K562 (cell line): ENCODE data around the gene ZFPM1. TPM values are rescaled to one million over a fixed set of nuclear protein-coding genes. Genes with fewer than 3 reads are reported as not detected.

Experiments
- ATAC-seq: fragments of 200-7000 bp; cut with Tn5 transposase; 3 replicates; pipeline ENCODE4 v1.9.1; 2020; ENCODE audit warnings: moderate library complexity
- BruUV-seq: library from RNA; stranded (reverse); fragments of 400-500 nt; replicated peaks from 2 replicates; lab custom pipeline; 2021; lab: Mats Ljungman, UMichigan
- CTCF ChIA-PET: fragments of 300-600 bp; formaldehyde crosslinking; extraction: SDS; loops from one replicate; lab custom pipeline; 2021; ENCODE audit warnings: low intra/inter-chr PET ratio; lab: Yijun Ruan, JAX
- POLR2A ChIA-PET: fragments of 300-600, 350-650 bp; sonication (Branson Sonifier 250); formaldehyde crosslinking; extraction: SDS; loops from one replicate; lab custom pipeline; 2021; ENCODE audit warnings: antibody characterized with exemption, inconsistent platforms; lab: Yijun Ruan, JAX
- DNase-seq, 4 experiments: peaks; one replicate each; pipeline versions ENCODE4 v3.0.0 to v3.0.0-alpha.2; 2011 to 2018; ENCODE audit warnings: low spot score in 3 of 4, mixed read lengths in 3 of 4; ENCODE audit errors: extremely low read depth in 1 of 4
- FAIRE-seq: peaks from 2 replicates; lab custom pipeline; 2011; peaks lifted over from hg19 to GRCh38; lab: Jason Lieb, UNC
- H2AFZ ChIP-seq: 2 replicates; pipeline ENCODE4 v1.6.0; 2011; ENCODE audit warnings: low read depth, low read length, control low read depth, inconsistent platforms
- H3K27ac ChIP-seq: fragments of 200-600 bp; 3 replicates; pipeline ENCODE4 v1.8.0; 2011; ENCODE audit warnings: low read depth, mild to moderate bottlenecking, control low read depth, inconsistent platforms, low read length, moderate library complexity, mixed read lengths; ENCODE audit errors: extremely low read depth
- H3K27me3 ChIP-seq, 2 experiments: fragments of 300-600 bp in 1 of 2; 2 replicates in 1 of 2; 3 replicates in 1 of 2; pipeline versions ENCODE4 v1.6.0 to v1.8.0; 2011; ENCODE audit warnings: inconsistent platforms in 2 of 2, low read length in 2 of 2, mild to moderate bottlenecking in 1 of 2, mixed read lengths in 1 of 2, moderate library complexity in 1 of 2; ENCODE audit not compliant: control insufficient read depth in 2 of 2, insufficient read depth in 2 of 2
- H3K36me3 ChIP-seq: fragments of 300-600 bp; 3 replicates; pipeline ENCODE4 v1.8.0; 2011; ENCODE audit warnings: mild to moderate bottlenecking, low read length, inconsistent platforms; ENCODE audit not compliant: control insufficient read depth, insufficient read depth
- H3K4me1 ChIP-seq, 2 experiments: fragments of 200-600 bp in 1 of 2; replicated peaks in 1 of 2; 2 replicates in 1 of 2; 3 replicates in 1 of 2; pipeline versions ENCODE4 v1.5.1 to v1.8.0; 2011; ENCODE audit warnings: inconsistent platforms in 2 of 2, low read length in 2 of 2, mild to moderate bottlenecking in 1 of 2, mixed read lengths in 1 of 2, moderate library complexity in 1 of 2; ENCODE audit not compliant: control insufficient read depth in 2 of 2, insufficient read depth in 2 of 2
- H3K4me2 ChIP-seq: 2 replicates; pipeline ENCODE4 v1.6.1; 2011; ENCODE audit warnings: low read length, control low read depth, inconsistent platforms, mixed read lengths; ENCODE audit not compliant: insufficient read depth
- H3K4me3 ChIP-seq: fragments of 200-600 bp; sonication (generic), shearing (Covaris generic); 2 replicates; pipeline ENCODE4 v1.5.1; 2016; ENCODE audit warnings: control low read depth, inconsistent platforms
- H3K79me2 ChIP-seq: fragments of 200-600 bp; 3 replicates; pipeline ENCODE4 v1.8.0; 2011; ENCODE audit warnings: low read length, inconsistent platforms; ENCODE audit not compliant: control insufficient read depth, insufficient read depth
- H3K9ac ChIP-seq, 2 experiments: 2 replicates each; pipeline versions ENCODE4 v1.6.0 to v1.6.1; 2011; ENCODE audit warnings: low read depth in 2 of 2, low read length in 2 of 2, control low read depth in 1 of 2, inconsistent platforms in 1 of 2, mild to moderate bottlenecking in 1 of 2, mixed read lengths in 1 of 2; ENCODE audit not compliant: insufficient read depth in 1 of 2
- H3K9me1 ChIP-seq: one replicate; pipeline ENCODE4 v1.6.0; 2011; ENCODE audit warnings: inconsistent platforms, mild to moderate bottlenecking, low read length, moderate library complexity; ENCODE audit not compliant: control insufficient read depth, insufficient read depth
- H3K9me3 ChIP-seq: replicated peaks from 2 replicates; pipeline ENCODE4 v1.5.1; 2011; ENCODE audit warnings: low read depth, low read length, inconsistent platforms; ENCODE audit not compliant: control insufficient read depth, insufficient read depth
- H4K20me1 ChIP-seq: replicated peaks from 2 replicates; pipeline ENCODE4 v1.6.1; 2011; ENCODE audit warnings: low read length, inconsistent platforms, mixed read lengths; ENCODE audit not compliant: control insufficient read depth, insufficient read depth
- ADNP ChIP-seq: fragments of 200-800 bp; sonication (Bioruptor generic); IDR thresholded peaks from 2 replicates; pipeline ENCODE4 v1.6.1; 2016; ENCODE audit warnings: missing genetic modification characterization, missing compliant biosample characterization
- BCOR ChIP-seq: fragments of 450-650 bp; IDR thresholded peaks from 2 replicates; pipeline ENCODE4 v1.6.1; 2016
- GTF2F1 ChIP-seq: IDR thresholded peaks from 2 replicates; pipeline ENCODE4 v1.6.1; 2011; ENCODE audit warnings: low read depth, low read length, improper control_type of control experiment
- KDM1A ChIP-seq, 2 experiments: fragments of 450-650 bp; IDR thresholded peaks; 2 replicates each; pipeline ENCODE4 v1.6.1; 2016; ENCODE audit warnings: mild to moderate bottlenecking in 2 of 2
- POLR2G ChIP-seq: fragments of 200-400 bp; formaldehyde crosslinking; IDR thresholded peaks from 2 replicates; pipeline ENCODE4 v1.6.1; 2017; ENCODE audit warnings: low read depth, mild to moderate bottlenecking, antibody characterized with exemption, low read length, moderate library complexity
- RBM22 ChIP-seq: fragments of 200-400 bp; formaldehyde crosslinking; IDR thresholded peaks from 2 replicates; pipeline ENCODE4 v1.6.1; 2018; ENCODE audit warnings: low read length, low read depth; ENCODE audit not compliant: poor library complexity, severe bottlenecking
- SIRT6 ChIP-seq: IDR thresholded peaks from one replicate; pipeline ENCODE4 v1.6.1; 2012; ENCODE audit warnings: low read depth, mild to moderate bottlenecking, control low read depth, inconsistent platforms, low read length, moderate library complexity
- SMARCA5 ChIP-seq: fragments of 450-650 bp; IDR thresholded peaks from 2 replicates; pipeline ENCODE4 v1.6.1; 2016
- TAL1 ChIP-seq: fragments of 450-650 bp; IDR thresholded peaks from 2 replicates; pipeline ENCODE4 v1.6.1; 2016; ENCODE audit warnings: mild to moderate bottlenecking
- XRCC4 ChIP-seq: IDR thresholded peaks from one replicate; pipeline ENCODE4 v1.6.1; 2011; ENCODE audit not compliant: insufficient read depth, insufficient read length; ENCODE audit errors: extremely low read depth
- ZBTB33 ChIP-seq: sonication (generic); formaldehyde crosslinking; IDR thresholded peaks from 2 replicates; pipeline ENCODE4 v1.8.1; 2023; ENCODE audit warnings: mild to moderate bottlenecking, missing genetic modification reagents
- WGBS: fragments of 100-300 bp; shearing (Covaris generic); methylation state at CpG from one replicate; pipeline ENCODE4 v1.1.6; 2016; ENCODE audit warnings: low coverage, mixed read lengths; ENCODE audit not compliant: insufficient coverage; ENCODE audit errors: missing lambda C conversion rate; 5-methylcytosine and 5-hydroxymethylcytosine counted together
- in situ Hi-C: fragments of 300-500 bp; cut with MboI; formaldehyde crosslinking; loops from 4 replicates; pipeline ENCODE4 v1.15.0; 2018; ENCODE audit warnings: inconsistent platforms, mixed read lengths
- intact Hi-C: fragments of 100-400 bp; cut with micrococcal nuclease; formaldehyde crosslinking; loops from 2 replicates; pipeline ENCODE4 v1.14.2; 2022
- polyA plus RNA-seq, 8 experiments: library from polyadenylated mRNA; depleted of rRNA in 4 of 8; stranded (reverse) in 5 of 8; unstranded in 3 of 8; fragments of >200 nt; fragmentation: Nextera tagmentation in 2 of 8; fragmentation: Illumina TruSeq in 1 of 8; extraction: Ambion mirVana in 2 of 8; extraction: Trizol in 1 of 8; gene quantifications; 2 replicates each; pipeline versions ENCODE4 v1.2.1 to v1.2.3, GENCODE V29; 2011 to 2014; ENCODE audit warnings: inconsistent platforms in 1 of 8, missing spikeins in 1 of 8
- total RNA-seq, 7 experiments: library from RNA; depleted of rRNA in 6 of 7; stranded (reverse); fragments of >200 nt in 6 of 7; fragmentation: Illumina TruSeq in 2 of 7; extraction: Trizol in 2 of 7; gene quantifications; 2 replicates each; pipeline versions ENCODE4 v1.2.1 to v1.2.3, GENCODE V29; 2011 to 2021; ENCODE audit warnings: low replicate concordance in 1 of 7
- TF ChIP-seq, protein P1 (sequence below): sonication (generic); formaldehyde crosslinking; IDR thresholded peaks from 2 replicates; pipeline ENCODE4 v1.8.0; 2022; ENCODE audit warnings: missing genetic modification reagents, mild to moderate bottlenecking, borderline replicate concordance
- TF ChIP-seq, protein P2 (sequence below): fragments of 250-450 bp; sonication (Bioruptor Pico); IDR thresholded peaks from 2 replicates; pipeline ENCODE4 v1.5.1; 2021; ENCODE audit warnings: mild to moderate bottlenecking

The ZFPM1 gene
- total and polyA plus RNA-seq, 9 of the 15 experiments (the other 6 are each of a cell fraction or from before 2014, with no cell fraction given) = 0.03 to 35.9 (median 1.4) TPM

DNA sequence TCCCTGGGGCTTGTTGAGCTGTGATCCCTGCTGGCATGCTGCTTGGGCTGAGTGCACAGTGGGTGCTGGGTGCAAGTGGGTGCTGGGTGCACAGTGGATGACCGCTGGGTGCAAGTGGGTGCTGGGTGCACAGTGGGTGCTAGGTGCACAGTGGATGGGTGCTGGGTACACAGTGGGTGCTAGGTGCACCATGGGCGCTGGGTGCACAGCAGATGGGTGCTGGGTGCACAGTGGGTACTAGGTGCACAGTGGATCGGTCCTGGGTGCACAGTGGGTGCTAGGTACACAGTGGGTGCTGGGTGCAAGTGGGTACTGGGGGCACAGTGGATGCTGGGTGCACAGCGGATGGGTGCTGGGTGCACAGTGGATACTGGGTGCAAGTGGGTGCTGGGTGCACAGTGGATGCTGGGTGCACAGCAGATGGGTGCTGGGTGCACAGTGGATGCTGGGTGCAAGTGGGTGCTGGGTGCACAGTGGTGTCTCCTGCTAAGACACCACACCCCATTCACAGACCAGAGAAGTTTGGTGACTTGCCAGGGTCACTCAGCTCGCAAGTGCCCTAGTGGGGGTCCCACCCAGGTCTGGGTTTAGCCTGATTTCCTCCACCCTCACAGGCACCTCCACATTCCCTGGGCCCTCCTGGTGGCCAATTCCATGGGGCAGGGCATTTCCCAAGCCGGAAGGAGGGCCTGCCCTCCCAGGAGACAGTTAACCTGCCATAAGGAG lies 33.5 kb downstream of the ZFPM1 start:
- POLR2A ChIA-PET = no interaction called here
- peak overlapping the region in 1 of 2 experiments; percentile 36; a peak in 1 of 4 replicates for H3K9ac ChIP-seq
- H3K9me1 ChIP-seq = peaks cover 9% of the 10 kb centered on the region
- peaks cover 70% of the 10 kb centered on the region for H3K79me2 ChIP-seq
- TF ChIP-seq, protein P1, sequence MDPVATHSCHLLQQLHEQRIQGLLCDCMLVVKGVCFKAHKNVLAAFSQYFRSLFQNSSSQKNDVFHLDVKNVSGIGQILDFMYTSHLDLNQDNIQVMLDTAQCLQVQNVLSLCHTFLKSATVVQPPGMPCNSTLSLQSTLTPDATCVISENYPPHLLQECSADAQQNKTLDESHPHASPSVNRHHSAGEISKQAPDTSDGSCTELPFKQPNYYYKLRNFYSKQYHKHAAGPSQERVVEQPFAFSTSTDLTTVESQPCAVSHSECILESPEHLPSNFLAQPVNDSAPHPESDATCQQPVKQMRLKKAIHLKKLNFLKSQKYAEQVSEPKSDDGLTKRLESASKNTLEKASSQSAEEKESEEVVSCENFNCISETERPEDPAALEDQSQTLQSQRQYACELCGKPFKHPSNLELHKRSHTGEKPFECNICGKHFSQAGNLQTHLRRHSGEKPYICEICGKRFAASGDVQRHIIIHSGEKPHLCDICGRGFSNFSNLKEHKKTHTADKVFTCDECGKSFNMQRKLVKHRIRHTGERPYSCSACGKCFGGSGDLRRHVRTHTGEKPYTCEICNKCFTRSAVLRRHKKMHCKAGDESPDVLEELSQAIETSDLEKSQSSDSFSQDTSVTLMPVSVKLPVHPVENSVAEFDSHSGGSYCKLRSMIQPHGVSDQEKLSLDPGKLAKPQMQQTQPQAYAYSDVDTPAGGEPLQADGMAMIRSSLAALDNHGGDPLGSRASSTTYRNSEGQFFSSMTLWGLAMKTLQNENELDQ (CRISPR knock-in tag) = no peak
- TF ChIP-seq SMARCA5 (peak; percentile 48; the same call in 1 of the 2 replicates), BCOR (peak; percentile 51; the same call in 1 of the 2 replicates), KDM1A (IDR thresholded peaks at IDR 0.05) (peak in 1 of 2 experiments; percentile 50; a peak in 1 of 4 replicates), ZBTB33 (CRISPR knock-in tag) (peak; percentile 64; the same call in 1 of the 2 replicates), XRCC4 (no peak), GTF2F1 (no peak), RBM22 (peak; percentile 37), ADNP (tag) (peak; percentile 63), TAL1 (no peak), POLR2G (peak; percentile 60; the same call in 1 of the 2 replicates), SIRT6 (no peak)
- TF ChIP-seq, protein P2, sequence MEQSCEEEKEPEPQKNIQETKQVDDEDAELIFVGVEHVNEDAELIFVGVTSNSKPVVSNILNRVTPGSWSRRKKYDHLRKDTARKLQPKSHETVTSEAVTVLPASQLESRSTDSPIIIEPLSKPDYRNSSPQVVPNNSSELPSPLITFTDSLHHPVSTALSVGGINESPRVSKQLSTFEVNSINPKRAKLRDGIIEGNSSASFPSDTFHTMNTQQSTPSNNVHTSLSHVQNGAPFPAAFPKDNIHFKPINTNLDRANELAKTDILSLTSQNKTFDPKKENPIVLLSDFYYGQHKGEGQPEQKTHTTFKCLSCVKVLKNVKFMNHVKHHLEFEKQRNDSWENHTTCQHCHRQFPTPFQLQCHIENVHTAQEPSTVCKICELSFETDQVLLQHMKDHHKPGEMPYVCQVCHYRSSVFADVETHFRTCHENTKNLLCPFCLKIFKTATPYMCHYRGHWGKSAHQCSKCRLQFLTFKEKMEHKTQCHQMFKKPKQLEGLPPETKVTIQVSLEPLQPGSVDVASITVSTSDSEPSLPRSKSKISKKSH (CRISPR knock-in tag) = no peak
- ATAC-seq = no peak
- 98% methylated on average over 6 of the region's 6 CpGs for WGBS
- H3K4me2 ChIP-seq = no peak overlapping the region
- no peak for FAIRE-seq
- no TSS peak for BruUV-seq
- H3K9me3 ChIP-seq = no peaks in the 10 kb centered on the region
- peaks cover 10% of the 10 kb centered on the region; the same call in 1 of the 2 replicates for H4K20me1 ChIP-seq
- no peak overlapping the region for H3K4me3 ChIP-seq
- H3K27ac ChIP-seq = no peak overlapping the region
- DNase-seq = no peak
- H3K27me3 ChIP-seq = no peaks in the 10 kb centered on the region
- H3K36me3 ChIP-seq = peaks cover 80% of the 10 kb centered on the region; the same call in 2 of the 3 replicates
- in situ Hi-C loops (no loop called here), intact Hi-C loops (no loop called here)
- CTCF ChIA-PET = no interaction called here
- H3K4me1 ChIP-seq = peaks cover 24 to 98% of the 10 kb centered on the region in 2 experiments
- H2AFZ ChIP-seq = no peak overlapping the region
